BJ (cell line): Measurements from ENCODE around the gene FUOM. TPM values are rescaled to one million over a fixed set of nuclear protein-coding genes. Genes with fewer than 3 reads are reported as not detected.

Experiments
- CTCF ChIA-PET: fragments of 350-600 bp; formaldehyde crosslinking; extraction: SDS; loops from one replicate; lab custom pipeline; 2021; ENCODE audit warnings: antibody characterized with exemption, inconsistent platforms; lab: Yijun Ruan, JAX
- POLR2A ChIA-PET: fragments of 300-600 bp; sonication (Branson Sonifier 250); formaldehyde crosslinking; extraction: SDS; loops from one replicate; lab custom pipeline; 2021; ENCODE audit warnings: antibody characterized with exemption; lab: Charles Lee
- DNase-seq: peaks from one replicate; pipeline ENCODE4 v3.0.0-alpha.2; 2011; ENCODE audit warnings: low read depth
- H3K27me3 ChIP-seq: 2 replicates; pipeline ENCODE4 v1.6.0; 2011; ENCODE audit warnings: low read length; ENCODE audit not compliant: control insufficient read depth, insufficient read depth
- H3K36me3 ChIP-seq: 2 replicates; pipeline ENCODE4 v1.5.1; 2011; ENCODE audit warnings: low read length; ENCODE audit not compliant: control insufficient read depth, insufficient read depth
- H3K4me3 ChIP-seq: 2 replicates; pipeline ENCODE4 v1.5.1; 2011; ENCODE audit warnings: low read depth, mild to moderate bottlenecking, control low read depth, low read length
- CTCF ChIP-seq: IDR thresholded peaks from 2 replicates; pipeline ENCODE4 v1.5.1; 2011; ENCODE audit warnings: low read depth, mild to moderate bottlenecking, control low read depth, inconsistent platforms, low read length, moderate library complexity; ENCODE audit not compliant: insufficient read depth
- polyA plus RNA-seq: library from polyadenylated mRNA; depleted of rRNA; stranded (reverse); fragments of >200 nt; gene quantifications from 2 replicates; pipeline ENCODE4 v1.2.3, GENCODE V29; 2011

The FUOM gene
- polyA plus RNA-seq, 1 experiment, result 49.8 TPM

- TF ChIP-seq CTCF, result no peak
- no peaks in the 10 kb centered on the region for H3K36me3 ChIP-seq
- DNase-seq, result no peak
- H3K27me3 ChIP-seq, result peaks cover 13% of the 10 kb centered on the region
- POLR2A ChIA-PET, result no interaction called here
- no peak overlapping the region for H3K4me3 ChIP-seq
- CTCF ChIA-PET, result interaction anchor here (1.0 to 1.6 kb wide), 5 partner anchors 9 to 287 kb away, joined by 3 to 5 read pairs (median 4); no protein-coding TSS in a partner anchor
Observed at GRCh38 chr10:133326745-133327650, 30.8 kb downstream of the FUOM start.

GRCh38 chr10:133326223-133326551 is 31.6 kb downstream of the FUOM start:
- CTCF ChIA-PET, result interaction anchor here (1.5 kb wide), 1 partner anchor 111 kb away, joined by 5 read pairs; no protein-coding TSS in a partner anchor
- H3K36me3 ChIP-seq, result no peaks in the 10 kb centered on the region
- no peak for TF ChIP-seq CTCF
- H3K4me3 ChIP-seq, result peak overlapping the region; percentile 53
- no peak for DNase-seq
- H3K27me3 ChIP-seq, result peaks cover 10% of the 10 kb centered on the region
- POLR2A ChIA-PET, result no interaction called here

DNA sequence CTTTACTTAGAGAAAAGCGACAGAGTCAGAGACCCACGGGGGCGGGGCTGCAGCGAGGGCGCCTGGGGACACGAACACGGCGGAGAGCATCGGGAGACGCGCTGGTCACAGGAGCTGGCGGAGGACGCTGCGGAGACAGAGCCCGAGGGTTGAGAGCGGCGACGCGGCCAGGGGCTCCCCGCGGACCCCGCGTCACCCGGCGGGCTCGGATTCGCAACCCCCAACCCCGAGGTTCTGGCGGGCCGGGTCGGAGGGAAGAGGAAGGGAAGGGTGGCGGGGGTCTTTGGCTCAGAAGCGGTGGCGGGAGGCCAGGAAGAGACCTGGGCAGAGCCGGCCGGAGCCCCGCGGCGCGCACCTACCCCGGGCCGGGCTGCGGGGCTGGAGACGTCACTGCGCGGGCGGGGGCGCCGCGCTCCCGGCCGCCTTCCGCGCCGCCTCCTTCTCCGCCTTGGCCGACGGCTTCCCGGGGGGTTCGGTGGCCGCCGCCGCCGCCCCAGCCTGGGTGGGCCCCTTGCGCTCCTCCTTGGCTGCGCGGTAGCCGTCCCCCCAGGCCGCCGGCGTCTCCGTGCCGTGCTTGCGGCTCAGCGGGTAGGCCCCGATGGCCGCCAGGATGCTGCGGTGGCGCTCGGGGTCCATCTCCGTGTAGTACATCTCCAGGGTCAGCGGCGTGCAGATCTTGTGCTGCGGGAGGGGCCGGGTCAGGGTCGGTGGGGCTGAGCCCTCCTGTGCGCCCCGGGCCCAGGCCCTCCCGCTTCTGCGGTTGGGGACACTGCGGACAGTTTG is 32.2 kb downstream of the FUOM start:
- DNase-seq, result no peak
- TF ChIP-seq CTCF, result no peak
- no peaks in the 10 kb centered on the region for H3K36me3 ChIP-seq
- CTCF ChIA-PET, result interaction anchor here (0.6 to 2.0 kb wide), 2 partner anchors 10 to 454 kb away, joined by 3 to 6 read pairs; no protein-coding TSS in a partner anchor
- POLR2A ChIA-PET, result no interaction called here
- peaks cover 8% of the 10 kb centered on the region for H3K27me3 ChIP-seq
- peak overlapping the region; percentile 53 for H3K4me3 ChIP-seq

GRCh38 chr10:133324857-133325260 is 33.0 kb downstream of the FUOM start:
- no peak for DNase-seq
- TF ChIP-seq CTCF, result no peak
- POLR2A ChIA-PET, result interaction anchor here (0.6 kb wide), 1 partner anchor 110 kb away, joined by 6 read pairs; no protein-coding TSS in a partner anchor
- CTCF ChIA-PET, result interaction anchor here (1.3 to 2.0 kb wide), 2 partner anchors 9 to 17 kb away, joined by 5 to 6 read pairs; no protein-coding TSS in a partner anchor
- Histone ChIP-seq H3K36me3 (no peaks in the 10 kb centered on the region), H3K4me3 (peak overlapping the region; percentile 53), H3K27me3 (peaks cover 8% of the 10 kb centered on the region)
